Neutrophil (primary cell): ENCODE results near the gene TCF20.

ENCODE experiments used
- H3K27ac ChIP-seq: fragments of 200-600 bp; sonication (generic); 2 replicates; pipeline ENCODE4 v1.5.1; 2016; ENCODE audit warnings: mild to moderate bottlenecking, moderate library complexity
- H3K27me3 ChIP-seq: fragments of 200-600 bp; sonication (generic); 2 replicates; pipeline ENCODE4 v1.6.0; 2016; ENCODE audit warnings: mild to moderate bottlenecking
- H3K36me3 ChIP-seq: fragments of 200-600 bp; sonication (generic); 2 replicates; pipeline ENCODE4 v1.5.1; 2017
- H3K4me1 ChIP-seq, 2 experiments: fragments of 200-600 bp in 1 of 2; sonication (generic) in 1 of 2; 1 replicate in 1 of 2; 2 replicates in 1 of 2; pipeline versions ENCODE4 v1.5.1 to v1.6.1; 2013 to 2016; ENCODE audit warnings: low read depth in 1 of 2, low read length in 1 of 2, mild to moderate bottlenecking in 1 of 2, moderate library complexity in 1 of 2; ENCODE audit not compliant: control insufficient read depth in 1 of 2, insufficient read depth in 1 of 2
- H3K4me3 ChIP-seq, 2 experiments: fragments of 200-600 bp in 1 of 2; sonication (generic) in 1 of 2; 1 replicate in 1 of 2; 2 replicates in 1 of 2; pipeline ENCODE4 v1.5.1; 2013 to 2016; ENCODE audit warnings: low read depth in 1 of 2, low read length in 1 of 2, mild to moderate bottlenecking in 1 of 2, moderate library complexity in 1 of 2
- H3K9me3 ChIP-seq: fragments of 200-600 bp; sonication (generic); 2 replicates; pipeline ENCODE4 v1.5.1; 2016
- CTCF ChIP-seq: fragments of 200-600 bp; sonication (generic); IDR thresholded peaks from 2 replicates; pipeline ENCODE4 v1.5.1; 2016; ENCODE audit warnings: antibody characterized with exemption

TCF20 gene

DNA sequence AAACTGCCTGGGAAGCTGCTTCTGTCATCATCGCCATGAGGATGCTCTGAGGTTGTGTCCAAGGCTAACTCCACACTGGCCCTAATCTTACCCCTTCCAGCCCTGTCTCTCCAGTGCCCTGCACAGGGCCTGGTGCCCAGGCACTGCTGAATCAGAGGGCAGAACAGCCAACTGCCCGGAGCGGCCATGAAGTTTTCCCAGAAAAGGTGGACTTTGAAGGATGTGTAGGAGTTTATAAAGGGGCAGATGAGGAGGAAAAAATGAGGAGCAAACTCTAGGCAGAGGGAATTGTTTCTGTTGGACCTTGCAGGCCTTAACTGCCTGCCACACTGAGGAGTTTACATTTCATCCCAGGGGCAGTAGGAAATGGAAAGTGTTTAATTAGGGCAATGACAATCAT, 39.4 kb upstream of the TCF20 start:
- H3K4me1 ChIP-seq: no peaks in the 10 kb centered on the region
- H3K27me3 ChIP-seq: peaks cover 22% of the 10 kb centered on the region
- TF ChIP-seq CTCF: no peak

DNA sequence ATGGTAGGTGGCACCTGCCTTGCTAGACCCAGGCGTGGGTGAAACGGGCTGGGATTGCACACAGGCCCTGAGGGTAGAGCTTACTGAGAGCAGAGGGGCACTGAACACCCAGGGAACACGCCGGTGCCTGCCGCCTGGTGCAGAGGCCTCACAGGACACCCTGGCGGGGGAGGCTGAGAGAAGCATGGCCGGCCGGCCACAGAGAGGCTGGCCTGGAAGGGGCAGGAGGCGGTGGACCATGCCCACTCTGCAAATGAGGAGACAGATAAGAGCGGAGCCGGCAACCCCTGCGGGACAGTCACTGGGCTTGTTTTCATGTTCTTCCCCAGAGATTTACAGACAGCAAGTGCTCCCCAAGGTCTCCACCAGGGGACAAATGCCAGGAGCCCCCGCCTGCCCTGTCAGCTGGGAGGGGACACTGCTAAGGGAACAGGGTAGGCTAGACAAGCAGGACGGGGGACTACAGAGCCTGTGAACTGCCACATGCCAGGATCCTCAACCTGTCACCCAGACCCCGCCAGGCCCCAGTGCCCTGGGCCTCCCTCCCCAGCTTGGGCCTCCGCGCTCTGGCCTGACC, 38.5 kb upstream of the TCF20 start:
- H3K9me3 ChIP-seq: no peaks in the 10 kb centered on the region
- no peak overlapping the region for H3K4me3 ChIP-seq
- TF ChIP-seq CTCF: no peak
- H3K27me3 ChIP-seq: peaks cover 20% of the 10 kb centered on the region
- H3K4me1 ChIP-seq: no peaks in the 10 kb centered on the region
- H3K36me3 ChIP-seq: no peaks in the 10 kb centered on the region
- no peak overlapping the region for H3K27ac ChIP-seq

More for the DNA sequence above, 39.4 kb upstream of the TCF20 start:
- Histone ChIP-seq H3K9me3 (no peaks in the 10 kb centered on the region), H3K36me3 (no peaks in the 10 kb centered on the region), H3K27ac (no peak overlapping the region), H3K4me3 (no peak overlapping the region)

DNA sequence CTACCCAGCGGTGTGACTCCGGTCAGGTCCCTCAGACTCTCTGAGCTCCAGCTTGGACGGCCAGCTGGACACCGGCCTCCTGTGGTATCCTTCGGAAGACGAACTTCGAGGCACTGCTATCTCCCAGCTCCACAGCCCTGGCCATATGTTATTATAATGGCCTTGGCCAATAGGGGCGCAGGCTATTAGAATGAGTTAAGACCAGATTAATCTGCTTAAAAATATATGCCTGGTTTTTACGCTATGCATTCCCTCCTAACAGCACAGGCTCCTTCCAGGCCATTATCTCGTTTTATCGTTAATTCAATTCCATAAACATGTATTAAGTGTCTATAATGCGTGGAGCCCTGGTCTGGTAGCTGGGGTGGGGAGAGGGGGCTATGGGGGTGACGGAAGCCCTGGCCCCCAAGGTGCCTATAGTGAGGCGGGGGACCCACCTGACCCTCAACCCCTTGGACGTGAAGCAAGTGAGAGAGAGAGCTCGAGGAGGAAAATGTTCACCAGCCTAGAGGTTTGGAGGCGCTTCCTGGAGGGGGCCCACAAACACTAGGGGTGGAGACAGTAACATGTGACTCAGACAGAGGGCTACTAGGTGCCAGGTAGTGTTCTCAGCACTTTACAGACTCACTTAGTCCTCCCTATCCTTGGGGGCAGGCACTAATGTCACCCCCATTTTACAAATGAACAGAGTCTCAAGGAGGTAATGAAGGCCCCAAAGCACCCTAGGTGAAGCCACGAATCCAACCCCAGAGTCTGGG, 37.5 kb upstream of the TCF20 start:
- Histone ChIP-seq H3K27me3 (peaks cover 13% of the 10 kb centered on the region), H3K4me1 (peaks cover 0 to 4% of the 10 kb centered on the region in 2 experiments), H3K36me3 (no peaks in the 10 kb centered on the region), H3K27ac (no peak overlapping the region), H3K9me3 (no peaks in the 10 kb centered on the region), H3K4me3 (no peak overlapping the region)
- TF ChIP-seq CTCF: no peak

GRCh38 chr22:42306010-42306409, 35.6 kb upstream of the TCF20 start:
- TF ChIP-seq CTCF: no peak
- Histone ChIP-seq H3K27me3 (peaks cover 10% of the 10 kb centered on the region), H3K4me3 (no peak overlapping the region), H3K4me1 (peaks cover 10 to 12% of the 10 kb centered on the region in 2 experiments), H3K36me3 (no peaks in the 10 kb centered on the region), H3K9me3 (no peaks in the 10 kb centered on the region), H3K27ac (no peak overlapping the region)

DNA sequence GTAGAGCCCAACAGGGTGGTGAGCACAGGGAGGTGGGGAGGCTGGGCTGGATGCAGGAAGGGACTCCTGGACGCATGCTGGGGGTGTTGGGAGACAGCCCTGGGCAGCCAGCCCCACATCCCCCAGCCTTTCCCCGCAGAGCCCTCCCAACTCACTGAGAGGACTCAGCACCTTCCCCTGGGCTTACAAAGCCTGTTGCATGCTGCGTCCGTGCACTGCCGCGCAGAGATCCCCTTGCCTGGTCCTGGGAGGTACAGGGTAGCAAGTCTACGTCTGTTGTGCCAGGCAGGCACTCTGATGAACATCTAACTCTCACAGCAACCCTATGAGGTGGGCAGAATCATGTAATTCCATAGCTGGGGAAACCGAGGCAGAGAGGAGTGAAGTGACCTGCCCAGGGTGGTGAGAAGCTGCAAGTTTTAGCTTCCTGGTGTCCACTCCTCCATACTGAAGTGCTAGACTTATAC, 33.9 kb upstream of the TCF20 start:
- H3K27me3 ChIP-seq: peaks cover 10% of the 10 kb centered on the region
- H3K4me1 ChIP-seq: peaks cover 23 to 29% of the 10 kb centered on the region in 2 experiments
- no peaks in the 10 kb centered on the region for H3K9me3 ChIP-seq

More for the DNA sequence above, 33.9 kb upstream of the TCF20 start:
- Histone ChIP-seq H3K27ac (no peak overlapping the region), H3K36me3 (no peaks in the 10 kb centered on the region), H3K4me3 (no peak overlapping the region)
- no peak for TF ChIP-seq CTCF
